Measurements from ENCODE around the gene IKBIP.
"Not testable (repeated sequence)": the region's sequence is repeated elsewhere in the genome, so short reads cannot be mapped to it uniquely, and the experiment has no call there.

The IKBIP gene

DNA sequence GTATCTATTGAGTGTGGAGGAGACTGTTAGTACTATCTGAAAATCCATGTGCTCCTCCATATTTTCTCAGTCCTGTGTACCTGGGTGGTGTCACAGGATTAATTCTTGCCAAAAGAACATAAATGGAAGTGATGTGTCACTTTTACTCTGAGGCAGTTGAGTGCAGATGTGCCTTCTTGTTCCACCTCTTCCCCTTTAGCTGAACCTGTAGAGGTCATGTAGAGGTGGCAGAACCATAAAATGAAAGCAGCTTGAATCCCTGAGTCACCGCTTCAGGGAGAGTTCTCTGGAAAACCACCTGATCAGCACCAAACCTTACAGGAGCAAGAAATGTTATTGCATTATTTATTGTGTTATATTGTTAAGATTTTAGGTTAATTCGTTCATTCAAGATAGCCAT is 65.8 kb downstream of the IKBIP start:
- no peak overlapping the region for H3K4me3 ChIP-seq (ENCODE audit: low read depth, low read length)
- TF ChIP-seq, protein P1, sequence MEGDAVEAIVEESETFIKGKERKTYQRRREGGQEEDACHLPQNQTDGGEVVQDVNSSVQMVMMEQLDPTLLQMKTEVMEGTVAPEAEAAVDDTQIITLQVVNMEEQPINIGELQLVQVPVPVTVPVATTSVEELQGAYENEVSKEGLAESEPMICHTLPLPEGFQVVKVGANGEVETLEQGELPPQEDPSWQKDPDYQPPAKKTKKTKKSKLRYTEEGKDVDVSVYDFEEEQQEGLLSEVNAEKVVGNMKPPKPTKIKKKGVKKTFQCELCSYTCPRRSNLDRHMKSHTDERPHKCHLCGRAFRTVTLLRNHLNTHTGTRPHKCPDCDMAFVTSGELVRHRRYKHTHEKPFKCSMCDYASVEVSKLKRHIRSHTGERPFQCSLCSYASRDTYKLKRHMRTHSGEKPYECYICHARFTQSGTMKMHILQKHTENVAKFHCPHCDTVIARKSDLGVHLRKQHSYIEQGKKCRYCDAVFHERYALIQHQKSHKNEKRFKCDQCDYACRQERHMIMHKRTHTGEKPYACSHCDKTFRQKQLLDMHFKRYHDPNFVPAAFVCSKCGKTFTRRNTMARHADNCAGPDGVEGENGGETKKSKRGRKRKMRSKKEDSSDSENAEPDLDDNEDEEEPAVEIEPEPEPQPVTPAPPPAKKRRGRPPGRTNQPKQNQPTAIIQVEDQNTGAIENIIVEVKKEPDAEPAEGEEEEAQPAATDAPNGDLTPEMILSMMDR (IDR thresholded peaks at IDR 0.05; ENCODE audit: borderline replicate concordance, insufficient read depth, low read depth, low read length) = no peak

DNA sequence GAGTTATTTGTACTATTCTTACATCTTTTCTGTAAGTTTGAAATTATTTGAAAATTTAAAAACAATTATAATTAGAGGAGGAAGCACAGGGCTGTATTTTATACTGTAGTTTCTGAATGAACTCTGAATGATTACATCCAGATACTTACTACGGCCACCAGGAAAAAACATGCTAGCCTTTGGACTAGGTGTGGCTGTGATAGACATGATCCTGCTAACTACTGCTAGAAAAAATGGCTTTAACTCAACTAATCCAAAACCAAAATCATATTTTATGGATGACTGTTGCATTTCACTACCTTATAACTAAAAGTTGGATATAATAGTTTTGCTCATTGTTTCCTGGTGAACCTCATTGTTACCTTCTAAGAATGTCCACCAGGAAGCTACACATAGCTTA is 66.2 kb downstream of the IKBIP start:
- H3K4me3 ChIP-seq (ENCODE audit: low read depth, low read length) = no peak overlapping the region
- TF ChIP-seq, protein P1 (IDR thresholded peaks at IDR 0.05; ENCODE audit: borderline replicate concordance, insufficient read depth, low read depth, low read length) = no peak

DNA sequence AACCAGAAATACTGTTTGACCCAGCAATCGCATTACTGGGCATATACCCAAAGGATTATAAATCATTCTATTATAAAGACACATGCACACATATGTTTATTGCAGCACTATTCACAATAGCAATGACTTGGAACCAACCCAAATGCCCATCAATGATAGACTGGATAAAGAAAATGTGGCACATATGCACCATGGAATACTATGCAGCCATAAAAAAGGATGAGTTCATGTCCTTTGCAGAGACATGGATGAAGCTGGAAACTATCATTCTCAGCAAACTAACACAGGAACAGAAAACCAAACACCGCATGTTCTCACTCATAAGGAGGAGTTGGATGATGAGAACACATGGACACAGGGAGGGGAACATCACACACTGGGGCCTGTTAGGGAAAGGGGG is 67.8 kb downstream of the IKBIP start:
- not testable (repeated sequence) for H3K4me3 ChIP-seq (ENCODE audit: low read depth, low read length)

DNA sequence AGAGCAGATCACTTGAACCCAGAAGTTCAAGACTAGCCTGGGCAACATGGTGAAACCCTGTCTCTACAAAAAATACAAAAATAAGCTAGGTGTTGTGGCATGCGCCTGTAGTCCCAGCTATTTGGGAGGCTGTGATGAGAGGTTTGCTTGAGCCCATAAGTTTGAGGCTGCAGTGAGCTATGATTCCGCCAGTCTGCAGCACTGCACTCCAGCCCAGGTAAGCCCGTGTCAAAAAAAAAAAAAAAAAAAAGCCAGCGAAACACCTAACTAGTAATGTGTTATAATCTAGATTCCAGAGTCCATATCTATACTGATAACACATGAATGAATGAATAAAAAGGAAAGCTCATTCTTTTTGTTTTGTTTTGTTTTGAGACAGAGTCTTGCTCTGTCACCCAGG is 69.6 kb downstream of the IKBIP start:
- H3K4me3 ChIP-seq (ENCODE audit: low read depth, low read length) = no peak overlapping the region
- TF ChIP-seq, protein P1 (IDR thresholded peaks at IDR 0.05; ENCODE audit: borderline replicate concordance, insufficient read depth, low read depth, low read length) = no peak
